Prostate gland (tissue), 2 donors: ENCODE results near the gene LBR. TPM values are rescaled to one million over a fixed set of nuclear protein-coding genes. Genes with fewer than 3 reads are reported as not detected.
"Not testable (repeated sequence)": the region's sequence is repeated elsewhere in the genome, so short reads cannot be mapped to it uniquely, and the experiment has no call there.

Experiments used
- DNase-seq: peaks from one replicate; pipeline ENCODE4 v3.0.0-alpha.2; 2019; ENCODE audit warnings: low spot score
- H3K27ac ChIP-seq, 2 donors: fragments of 200-600 bp; sonication (generic); 2 replicates each; pipeline ENCODE4 v1.5.1; 2017 to 2019
- H3K27me3 ChIP-seq: fragments of 200-600 bp; sonication (generic); replicated peaks from 2 replicates; pipeline ENCODE4 v1.5.1; 2019; ENCODE audit not compliant: insufficient read depth
- H3K36me3 ChIP-seq, 2 donors: fragments of 200-600 bp; sonication (generic); 1 replicate in 1 of 2; 2 replicates in 1 of 2; pipeline versions ENCODE4 v1.5.1 to v1.8.1; 2017 to 2019
- H3K4me1 ChIP-seq: fragments of 200-600 bp; sonication (generic); replicated peaks from 2 replicates; pipeline ENCODE4 v1.5.1; 2019
- H3K4me3 ChIP-seq, 2 donors: fragments of 200-600 bp; sonication (generic); 2 replicates each; pipeline ENCODE4 v1.5.1; 2017 to 2019
- H3K9me3 ChIP-seq: fragments of 200-600 bp; sonication (generic); 2 replicates; pipeline ENCODE4 v1.5.1; 2017
- POLR2A ChIP-seq: fragments of 450-650 bp; IDR thresholded peaks from one replicate; pipeline ENCODE4 v1.6.1; 2016; ENCODE audit warnings: antibody characterized with exemption, mild to moderate bottlenecking
- POLR2AphosphoS5 ChIP-seq: sonication (generic); formaldehyde crosslinking; IDR thresholded peaks from one replicate; pipeline ENCODE4 v1.6.1; 2017; ENCODE audit warnings: antibody characterized with exemption
- WGBS: methylation state at CpG from one replicate; pipeline ENCODE4 v1.1.5; 2018; 5-methylcytosine and 5-hydroxymethylcytosine counted together
- intact Hi-C: fragments of 100-400 bp; cut with DNase I; formaldehyde crosslinking; loops from one replicate; pipeline ENCODE4 v1.14.2; 2022
- total RNA-seq, 2 donors: library from RNA; depleted of rRNA; stranded (reverse); fragments of >200 nt; gene quantifications; one replicate each; pipeline ENCODE4 v1.1.0, GENCODE V29; 2016
- TF ChIP-seq, protein P1 (sequence below), 4 experiments: fragments of 200-600 bp in 2 of 4; fragments of 450-650 bp in 2 of 4; sonication (generic) in 2 of 4; IDR thresholded peaks; 1 replicate in 3 of 4; 2 replicates in 1 of 4; pipeline ENCODE4 v1.5.1; 2016 to 2019; ENCODE audit warnings: antibody characterized with exemption in 4 of 4, mild to moderate bottlenecking in 2 of 4, moderate library complexity in 2 of 4

The LBR gene
- total RNA-seq, 2 donors from 2014 or later, result 28.7 to 36.4 TPM

DNA sequence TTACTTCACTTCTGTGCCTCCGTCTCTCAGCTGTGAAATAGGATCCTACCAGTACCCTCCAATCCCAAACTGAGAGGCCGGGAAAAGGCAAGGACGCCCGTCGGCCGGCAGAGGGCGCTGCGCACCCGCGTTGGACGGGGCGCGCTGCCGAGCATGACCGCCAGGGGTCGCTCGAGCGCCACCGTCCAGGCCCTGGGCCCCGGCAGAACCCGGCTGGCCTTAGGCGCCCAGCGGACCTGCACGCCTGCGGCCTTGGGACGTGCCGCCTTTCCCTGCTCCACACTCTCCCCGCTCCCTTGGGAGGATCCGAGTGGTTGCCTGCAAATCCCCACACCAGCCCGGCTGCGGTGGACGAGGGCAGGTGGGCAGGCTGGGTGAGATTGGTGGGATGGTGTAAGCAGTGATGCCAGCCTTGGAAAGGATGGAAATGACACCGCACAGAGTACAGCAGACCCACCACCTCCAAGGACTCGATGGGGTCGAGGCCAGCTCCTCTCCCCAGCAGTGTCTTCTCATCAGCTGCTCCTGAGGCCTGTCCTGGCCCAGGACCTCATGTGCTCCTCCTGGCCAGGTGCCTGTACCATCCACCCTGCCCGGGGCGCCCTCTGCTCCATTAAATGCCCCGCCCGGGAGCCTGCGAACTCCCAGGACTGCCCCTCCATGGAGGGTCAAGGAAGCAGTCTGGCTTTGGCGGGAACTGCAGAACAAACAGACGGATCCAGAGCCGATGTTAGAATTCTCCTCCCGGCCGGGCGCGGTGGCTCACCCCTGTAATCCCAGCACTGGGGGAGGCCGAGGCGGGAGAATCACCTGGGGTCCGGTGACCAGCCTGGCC lies 47.4 kb upstream of the LBR start:
- no peaks in the 10 kb centered on the region for H3K9me3 ChIP-seq
- DNase-seq, result no peak
- intact Hi-C loops, result loop anchor here (2.0 kb wide), 4 partner anchors 180 to 502 kb away; partner anchors contain the start of gene SRP9
- no peak overlapping the region for H3K27ac ChIP-seq
- H3K4me1 ChIP-seq, result no peaks in the 10 kb centered on the region
- no peaks in the 10 kb centered on the region for H3K36me3 ChIP-seq
- no peaks in the 10 kb centered on the region for H3K27me3 ChIP-seq
- 29% methylated on average over 48 of the region's 50 CpGs for WGBS
- TF ChIP-seq POLR2A, result no peak
- TF ChIP-seq, protein P1, sequence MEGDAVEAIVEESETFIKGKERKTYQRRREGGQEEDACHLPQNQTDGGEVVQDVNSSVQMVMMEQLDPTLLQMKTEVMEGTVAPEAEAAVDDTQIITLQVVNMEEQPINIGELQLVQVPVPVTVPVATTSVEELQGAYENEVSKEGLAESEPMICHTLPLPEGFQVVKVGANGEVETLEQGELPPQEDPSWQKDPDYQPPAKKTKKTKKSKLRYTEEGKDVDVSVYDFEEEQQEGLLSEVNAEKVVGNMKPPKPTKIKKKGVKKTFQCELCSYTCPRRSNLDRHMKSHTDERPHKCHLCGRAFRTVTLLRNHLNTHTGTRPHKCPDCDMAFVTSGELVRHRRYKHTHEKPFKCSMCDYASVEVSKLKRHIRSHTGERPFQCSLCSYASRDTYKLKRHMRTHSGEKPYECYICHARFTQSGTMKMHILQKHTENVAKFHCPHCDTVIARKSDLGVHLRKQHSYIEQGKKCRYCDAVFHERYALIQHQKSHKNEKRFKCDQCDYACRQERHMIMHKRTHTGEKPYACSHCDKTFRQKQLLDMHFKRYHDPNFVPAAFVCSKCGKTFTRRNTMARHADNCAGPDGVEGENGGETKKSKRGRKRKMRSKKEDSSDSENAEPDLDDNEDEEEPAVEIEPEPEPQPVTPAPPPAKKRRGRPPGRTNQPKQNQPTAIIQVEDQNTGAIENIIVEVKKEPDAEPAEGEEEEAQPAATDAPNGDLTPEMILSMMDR (IDR thresholded peaks at IDR 0.05), result peak; percentile 100
- peak; percentile 59 for TF ChIP-seq POLR2AphosphoS5
- no peak overlapping the region for H3K4me3 ChIP-seq

DNA sequence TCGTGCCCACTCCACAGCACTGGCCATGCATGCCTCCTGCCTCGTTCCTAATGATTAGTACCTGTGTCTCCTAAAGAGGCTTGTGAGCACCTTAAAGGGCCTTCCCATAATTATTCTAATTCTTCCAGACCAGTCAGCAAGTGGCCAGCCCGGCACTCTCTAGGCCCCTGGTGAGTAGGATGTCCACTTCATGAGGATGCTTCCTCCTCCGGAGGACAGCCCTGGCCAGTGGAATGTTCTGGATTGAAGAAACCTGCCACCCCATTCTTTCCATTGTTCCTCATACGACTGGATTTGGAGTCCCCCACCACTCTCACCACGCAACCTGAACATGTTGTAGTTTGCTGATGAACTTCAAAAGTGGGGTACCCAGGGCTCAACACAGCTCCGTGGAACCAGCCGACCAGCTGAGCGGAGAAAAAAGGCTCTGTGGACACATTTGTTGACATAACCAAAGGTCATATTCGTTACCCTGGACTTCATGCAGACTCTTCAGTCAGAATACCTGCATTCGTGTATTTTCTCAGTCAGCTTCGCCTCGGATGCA lies 46.7 kb upstream of the LBR start:
- TF ChIP-seq POLR2A (no peak), POLR2AphosphoS5 (no peak)
- TF ChIP-seq, protein P1 (IDR thresholded peaks at IDR 0.05), result no peak
- H3K27ac ChIP-seq, result no peak overlapping the region
- no peak overlapping the region for H3K4me3 ChIP-seq
- no peak for DNase-seq
- H3K4me1 ChIP-seq, result no peaks in the 10 kb centered on the region
- WGBS, result 48% methylated on average over 13 of the region's 13 CpGs
- no peaks in the 10 kb centered on the region for H3K9me3 ChIP-seq
- no peaks in the 10 kb centered on the region for H3K27me3 ChIP-seq
- H3K36me3 ChIP-seq, result no peaks in the 10 kb centered on the region
- intact Hi-C loops, result loop anchor here (2.0 kb wide), 4 partner anchors 180 to 502 kb away; partner anchors contain the start of gene SRP9

DNA sequence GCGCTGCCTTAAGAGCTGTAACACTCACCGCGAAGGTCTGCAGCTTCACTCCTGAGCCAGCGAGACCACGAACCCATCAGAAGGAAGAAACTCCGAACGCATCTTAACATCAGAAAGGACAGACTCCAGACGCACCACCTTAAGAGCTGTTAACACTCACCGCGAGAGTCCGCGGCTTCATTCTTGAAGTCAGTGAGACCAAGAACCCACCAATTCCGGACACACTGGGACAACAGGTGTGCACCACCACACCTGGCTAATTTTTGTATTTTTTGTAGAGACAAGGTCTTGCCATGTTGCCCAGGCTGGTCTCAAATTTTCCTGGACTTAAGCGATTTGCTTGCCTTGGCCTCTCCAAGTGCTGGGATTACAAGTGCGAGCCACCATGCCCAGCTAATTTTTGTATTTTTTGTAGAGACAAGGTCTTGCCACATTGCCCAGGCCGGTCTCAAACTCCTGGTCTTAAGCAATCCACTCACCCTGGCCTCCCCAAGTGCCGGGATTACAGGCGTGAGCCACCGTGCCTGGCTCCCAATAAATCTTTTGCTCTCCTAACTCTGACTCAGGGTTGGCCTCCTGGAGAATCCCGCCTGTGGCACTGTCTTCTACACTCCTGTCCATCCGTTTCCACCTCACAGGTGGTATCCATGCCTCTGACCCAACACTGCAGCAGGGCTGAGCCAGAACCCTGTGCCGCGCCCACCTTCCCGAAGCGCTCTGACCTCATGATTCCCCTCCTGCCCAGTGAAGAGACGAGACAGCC lies 46.0 kb upstream of the LBR start:
- intact Hi-C loops, result loop anchor here (2.0 kb wide), 4 partner anchors 181 to 503 kb away; partner anchors contain the start of gene SRP9
- H3K4me1 ChIP-seq, H3K36me3 ChIP-seq, H3K27ac ChIP-seq, H3K9me3 ChIP-seq, DNase-seq, H3K4me3 ChIP-seq, H3K27me3 ChIP-seq: not testable (repeated sequence)
- WGBS, result 94% methylated on average over 26 of the region's 26 CpGs

DNA sequence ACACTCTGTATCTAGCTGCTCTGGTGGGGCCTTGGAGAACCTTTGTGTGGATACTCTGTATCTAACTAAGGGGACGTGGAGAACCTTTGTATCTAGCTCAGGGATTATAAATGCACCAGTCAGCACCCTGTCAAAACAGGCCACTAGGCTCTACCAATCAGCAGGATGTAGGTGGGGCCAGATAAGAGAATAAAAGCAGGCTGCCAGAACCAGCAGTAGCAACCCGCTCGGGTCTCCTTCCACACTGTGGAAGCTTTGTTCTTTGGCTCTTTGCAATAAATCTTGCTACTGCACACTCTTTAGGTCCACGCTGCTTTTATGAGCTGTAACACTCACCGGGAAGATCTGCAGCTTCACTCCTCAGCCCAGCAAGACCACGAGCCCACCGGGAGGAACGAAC lies 45.4 kb upstream of the LBR start:
- intact Hi-C loops, H3K27ac ChIP-seq, H3K9me3 ChIP-seq, DNase-seq, H3K4me1 ChIP-seq, H3K4me3 ChIP-seq, H3K27me3 ChIP-seq, H3K36me3 ChIP-seq: not testable (repeated sequence)
- WGBS, result 30% methylated on average over 8 of the region's 8 CpGs

DNA sequence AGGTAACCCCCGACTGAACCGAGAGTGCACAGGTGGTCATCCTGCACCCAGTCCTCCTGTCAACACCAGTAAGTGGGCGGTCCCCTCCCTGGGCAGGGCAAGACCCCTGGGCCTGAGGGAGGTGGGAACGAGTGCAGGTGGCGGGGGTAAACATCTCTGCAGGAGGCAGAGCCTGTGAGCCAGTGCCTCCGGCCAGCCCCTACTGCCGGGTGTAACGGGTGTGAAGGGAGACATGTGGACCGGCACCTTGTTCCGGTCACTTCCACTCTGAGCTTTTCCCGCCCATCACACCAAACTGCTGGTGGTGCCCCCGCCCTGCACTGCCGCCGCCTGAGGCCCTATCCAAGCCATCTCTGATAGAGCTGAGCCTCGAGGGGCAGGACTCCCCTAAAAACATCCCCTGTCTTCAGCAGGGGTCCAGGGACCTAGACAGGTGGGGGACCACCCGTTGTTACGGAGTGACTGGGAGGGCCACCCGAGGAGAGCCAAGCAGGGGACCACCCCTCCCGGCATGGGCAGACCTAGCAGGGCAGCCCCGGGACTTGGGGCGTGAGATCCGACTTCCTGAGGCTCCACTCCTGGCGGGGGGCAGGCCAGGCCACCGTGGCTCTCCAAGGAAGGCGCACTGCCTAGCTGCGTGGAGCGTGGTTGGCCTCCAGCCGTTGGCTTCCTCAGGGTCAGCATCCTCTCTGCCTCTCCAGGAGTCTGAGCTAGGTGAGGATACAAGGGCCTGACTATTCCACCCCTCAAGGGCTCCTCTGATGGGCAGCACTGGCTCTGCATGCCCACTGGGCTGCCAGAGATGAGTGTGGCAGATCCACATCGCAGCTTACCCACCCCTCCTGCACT lies 43.8 kb upstream of the LBR start:
- intact Hi-C loops, result no loop called here
- 89% methylated on average over 28 of the region's 29 CpGs for WGBS
- H3K36me3 ChIP-seq, result no peaks in the 10 kb centered on the region
- H3K9me3 ChIP-seq, result no peaks in the 10 kb centered on the region
- no peaks in the 10 kb centered on the region for H3K4me1 ChIP-seq
- no peaks in the 10 kb centered on the region for H3K27me3 ChIP-seq
- no peak for DNase-seq
- no peak overlapping the region for H3K27ac ChIP-seq
- no peak for TF ChIP-seq POLR2AphosphoS5
- no peak for TF ChIP-seq POLR2A
- TF ChIP-seq, protein P1 (IDR thresholded peaks at IDR 0.05), result no peak
- H3K4me3 ChIP-seq, result no peak overlapping the region
